NCI-H82 treated with DMSO at 0.1 percent for 48 hours (cell line): ENCODE measurements around the gene CELF4.

Experiments
- DNase-seq: peaks from one replicate; lab custom pipeline; 2025; ENCODE audit not compliant: unreplicated experiment; lab: John Stamatoyannopoulos, UW

The CELF4 gene

DNA sequence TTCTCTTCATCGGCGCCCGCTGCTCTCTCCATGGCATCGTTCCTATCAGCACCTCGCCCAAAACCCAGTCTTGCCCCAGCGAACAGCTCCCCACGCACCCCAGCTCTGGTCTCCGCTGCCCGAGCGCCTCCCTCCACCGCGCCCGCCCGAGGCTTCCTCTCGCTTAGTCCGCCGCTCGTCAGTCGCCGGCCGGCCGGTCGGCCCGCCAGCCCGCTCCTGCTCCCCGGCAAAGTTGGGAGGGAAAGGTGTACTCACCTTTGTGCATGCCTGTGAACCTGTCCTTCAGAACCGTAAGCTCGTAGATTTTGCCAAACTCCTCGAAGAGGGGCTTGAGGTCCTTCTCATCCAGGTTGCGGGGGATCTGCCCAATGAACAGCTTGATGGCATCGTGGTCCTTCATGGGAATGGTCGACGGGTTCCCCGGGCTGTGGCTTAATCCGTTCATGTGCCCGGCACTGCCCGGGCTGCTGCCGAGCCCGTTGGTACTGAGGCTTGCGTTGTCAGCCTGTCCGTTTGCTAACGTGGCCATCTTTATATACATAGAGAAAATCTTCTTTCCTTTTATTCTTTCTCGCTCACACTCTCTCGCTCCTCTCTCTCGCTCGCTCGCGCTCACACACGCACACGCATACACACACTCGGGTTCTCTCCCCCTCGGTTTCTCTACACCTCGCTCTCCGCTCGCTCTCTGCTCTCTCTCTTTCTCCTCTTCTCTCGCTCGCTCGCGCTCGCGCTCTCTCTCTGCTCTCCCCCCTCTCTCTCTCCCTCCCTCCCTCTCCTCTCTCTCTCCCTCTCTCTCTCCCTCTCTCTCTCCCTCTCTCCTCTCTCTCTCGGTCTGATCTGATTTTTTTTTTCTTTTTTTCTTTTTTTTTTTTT is at the start of gene CELF4:
Gene CELF4, minus strand, starts transcription at position 698 of the 876 bp plus-strand sequence.
- DNase-seq = no peak

DNA sequence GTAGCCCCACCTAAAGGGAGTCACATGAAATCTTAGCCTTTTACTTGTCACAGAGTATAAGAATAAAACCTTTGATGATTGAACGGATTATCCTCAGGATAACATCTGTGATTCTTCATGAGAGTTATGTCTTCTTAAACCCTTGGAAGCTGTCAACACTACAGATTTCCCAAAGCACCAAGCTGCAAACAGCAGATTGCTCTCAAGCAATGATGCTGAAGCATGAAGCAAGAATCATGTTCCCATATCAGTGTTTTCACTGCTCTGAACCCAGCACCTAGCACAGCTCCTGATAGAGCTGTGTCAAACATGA is 47.6 kb upstream of the CELF4 start:
- DNase-seq = peak; percentile 19

DNA sequence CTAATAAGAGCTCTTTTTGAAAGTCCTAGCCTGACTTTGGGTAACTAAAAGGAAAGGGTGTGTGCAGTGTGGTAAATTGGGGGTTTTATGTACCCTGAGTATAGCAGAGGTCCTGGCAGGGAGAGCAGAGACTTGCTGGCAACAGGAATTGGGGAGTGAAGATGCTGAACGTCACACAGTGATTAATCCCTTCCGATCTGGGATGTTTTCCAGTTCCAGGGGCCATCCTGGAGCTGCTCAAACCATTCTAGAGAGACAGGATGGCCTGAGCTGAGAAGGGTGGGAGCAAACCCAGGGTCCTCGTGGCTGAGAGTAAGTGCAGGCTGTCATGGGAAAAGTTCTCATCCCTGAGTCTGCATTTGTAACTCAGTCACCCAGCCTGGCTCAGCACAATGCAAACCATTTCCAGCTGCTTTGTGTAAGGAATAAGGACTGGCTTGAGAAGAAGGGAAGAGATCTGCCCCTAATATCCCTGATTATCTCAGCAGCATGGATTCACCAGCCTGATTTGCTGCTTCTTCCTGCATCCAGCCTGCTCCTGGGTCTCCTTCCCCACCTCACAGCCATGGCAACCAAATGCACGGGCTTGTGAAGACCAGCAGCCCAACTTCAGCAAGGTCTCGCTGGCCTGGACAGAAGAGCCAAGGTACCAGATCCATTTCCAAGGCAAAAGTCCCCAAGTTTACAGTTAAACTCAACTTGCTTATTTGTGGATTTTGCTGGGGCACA is 47.1 kb upstream of the CELF4 start:
- DNase-seq = no peak

DNA sequence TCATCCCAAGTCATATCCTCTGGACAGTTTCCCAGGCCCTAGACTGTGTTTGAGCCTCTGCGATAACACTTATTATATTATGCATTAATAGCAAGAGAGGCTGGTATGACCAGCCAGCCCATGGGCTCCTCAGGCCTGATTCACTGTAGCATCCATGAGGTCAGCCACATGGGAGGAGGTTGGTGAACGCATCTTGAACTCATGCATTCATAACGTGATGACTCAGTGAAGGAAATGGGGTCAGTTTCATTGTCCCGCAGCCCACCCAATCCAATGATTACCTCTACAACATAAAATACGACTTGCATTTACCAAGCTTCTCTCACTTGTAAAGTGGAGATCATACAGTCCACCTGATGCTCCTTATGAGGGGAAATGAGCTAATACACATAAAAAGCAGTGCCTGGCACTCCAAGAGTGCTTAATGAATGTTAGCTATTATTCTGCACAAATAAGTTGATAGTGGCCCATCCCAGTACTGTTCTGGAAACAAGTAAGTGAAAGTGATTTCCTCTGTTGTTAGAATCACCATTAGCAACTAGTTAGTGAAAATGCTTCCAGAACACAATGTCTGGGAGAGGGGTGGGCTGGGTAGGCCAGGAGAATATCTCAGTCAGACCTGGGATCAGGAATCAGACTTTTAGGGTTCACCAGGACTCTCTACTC is 46.1 kb upstream of the CELF4 start:
- no peak for DNase-seq

DNA sequence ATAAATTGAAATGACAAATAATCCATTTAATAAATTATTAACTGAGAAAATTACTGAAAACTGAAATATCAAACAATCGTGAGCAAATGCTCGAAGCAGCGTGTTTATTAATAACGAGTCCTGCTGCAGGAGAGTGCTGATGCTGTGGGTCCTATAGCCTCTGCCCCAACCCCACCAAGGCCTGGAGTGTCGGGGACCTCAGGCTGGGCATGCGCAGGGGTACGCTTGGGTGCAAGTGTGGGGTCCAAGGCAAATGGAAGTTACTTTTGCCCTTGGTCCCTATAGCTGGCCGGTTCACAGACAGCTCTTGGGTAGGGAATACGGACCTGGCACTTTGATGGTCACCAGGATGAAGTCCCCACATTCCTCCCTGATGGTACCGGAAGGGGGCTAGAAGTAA is 43.3 kb upstream of the CELF4 start:
- DNase-seq = no peak

DNA sequence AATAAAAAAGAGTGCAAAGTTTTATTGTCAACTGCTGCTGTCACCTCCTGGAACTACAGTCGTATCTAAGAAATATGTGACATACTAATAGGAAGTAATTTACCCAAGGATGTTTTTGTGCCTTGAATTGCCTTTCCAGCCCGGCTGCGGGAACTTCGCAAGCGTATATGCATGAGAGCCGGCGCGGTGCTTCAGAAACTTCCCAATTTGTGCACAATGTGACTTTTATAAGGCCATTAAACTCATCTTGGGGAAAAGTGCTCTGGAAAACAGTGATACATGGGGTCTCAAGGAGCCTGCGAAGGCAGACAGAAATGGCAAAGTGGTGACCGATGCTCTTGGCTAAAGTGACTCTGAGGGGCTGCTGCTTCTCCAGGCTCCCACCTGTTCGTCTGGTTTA is 41.7 kb upstream of the CELF4 start:
- no peak for DNase-seq

DNA sequence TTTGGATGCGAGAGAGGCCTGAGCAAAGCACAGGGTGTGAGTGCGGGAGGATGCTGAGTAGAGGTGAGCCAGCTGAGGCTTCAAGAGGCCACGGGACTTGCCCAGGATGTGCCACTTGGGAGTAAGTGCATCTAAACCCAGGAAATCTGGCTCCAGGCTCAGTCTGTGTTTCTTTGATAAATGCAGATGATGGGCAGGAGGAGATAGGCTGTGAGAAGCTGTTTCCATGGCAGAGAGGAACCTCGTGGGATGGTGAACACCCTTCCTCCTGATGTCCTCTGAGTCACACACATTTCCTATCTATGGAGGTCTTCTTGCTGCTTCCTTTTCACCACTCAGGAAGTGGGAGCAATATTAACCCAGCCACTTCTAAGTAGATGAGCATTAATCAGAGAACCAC is 38.4 kb upstream of the CELF4 start:
- no peak for DNase-seq

DNA sequence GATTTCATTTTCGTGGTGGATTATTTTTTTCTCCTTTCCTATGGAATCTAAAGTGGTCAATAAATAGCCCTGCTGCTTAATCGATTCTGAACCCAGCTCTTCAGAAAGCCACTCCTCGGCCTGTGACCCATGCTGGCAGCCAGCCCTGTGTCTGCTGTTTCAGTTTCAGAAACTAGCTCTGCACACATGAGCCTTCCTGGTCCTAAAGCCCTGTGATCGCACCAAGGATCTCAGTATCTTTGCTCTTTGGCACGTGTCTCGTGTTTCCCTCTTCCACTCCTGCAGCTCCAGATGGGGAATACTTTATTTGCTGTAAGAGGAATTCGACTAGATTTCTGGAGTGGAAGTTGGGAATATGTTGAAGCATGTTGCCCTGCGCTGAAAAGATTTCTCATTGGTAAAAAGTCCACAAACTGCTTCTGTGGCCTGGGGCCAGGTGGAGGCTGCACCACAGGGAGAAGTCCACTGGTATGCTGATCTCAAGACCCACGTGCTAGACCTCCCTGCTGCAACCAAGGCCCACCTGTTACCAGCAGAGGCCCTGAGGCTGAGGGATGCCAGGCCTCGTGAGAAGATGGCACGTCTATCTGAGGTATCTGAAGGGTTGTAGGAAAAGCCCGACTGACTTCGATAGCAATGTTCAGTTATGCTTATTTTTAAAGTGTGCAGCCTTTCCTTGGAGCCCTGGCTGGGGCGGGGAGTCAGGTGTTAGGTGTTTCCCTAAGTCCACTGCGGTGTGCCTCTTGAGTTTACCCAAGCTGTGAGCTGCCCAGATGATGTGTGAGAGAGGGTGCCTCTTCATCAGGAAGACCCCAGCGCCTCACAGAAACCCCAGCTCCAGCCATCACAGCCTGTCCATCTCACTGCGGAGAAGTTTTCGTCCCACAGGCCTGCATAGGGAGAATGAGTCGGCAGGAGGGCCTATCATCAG is 33.6 kb upstream of the CELF4 start:
- no peak for DNase-seq

DNA sequence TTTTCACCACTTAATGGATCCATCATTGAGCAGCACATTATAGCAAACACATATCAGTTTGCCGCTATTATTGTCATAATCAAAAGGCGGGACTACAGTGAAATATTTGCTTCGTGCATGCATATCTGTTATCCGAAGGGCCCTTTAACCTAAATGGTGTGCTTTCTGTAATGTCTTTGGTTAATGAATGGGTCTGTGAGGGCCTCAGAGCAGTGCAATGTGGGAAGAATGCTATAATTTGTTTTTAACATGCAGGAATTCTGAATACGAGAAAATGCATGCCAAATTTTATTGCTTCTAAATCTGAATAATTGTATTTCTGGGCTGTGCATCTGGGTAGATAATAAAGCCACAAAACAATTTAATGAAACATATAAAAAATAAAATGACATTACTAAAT is 32.8 kb upstream of the CELF4 start:
- no peak for DNase-seq

DNA sequence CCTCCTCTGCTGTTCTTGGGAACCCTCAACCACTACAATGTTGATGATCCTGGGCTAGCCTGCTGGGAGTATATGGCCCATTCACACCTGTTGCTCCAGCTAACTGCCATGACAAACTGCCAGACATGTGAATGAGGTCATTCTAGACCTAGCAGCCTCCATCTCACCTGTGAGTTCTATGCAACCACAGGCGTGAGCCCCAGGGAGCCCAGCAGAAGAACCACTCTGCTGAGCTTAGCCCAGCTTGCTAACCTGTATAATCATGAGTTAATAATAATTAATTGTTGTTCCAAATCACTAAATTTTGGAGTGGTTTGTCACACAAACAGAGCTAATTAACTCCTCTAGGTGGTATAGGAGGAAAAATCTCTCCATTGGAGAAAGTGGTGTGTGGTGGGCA is 24.7 kb upstream of the CELF4 start:
- DNase-seq = no peak

DNA sequence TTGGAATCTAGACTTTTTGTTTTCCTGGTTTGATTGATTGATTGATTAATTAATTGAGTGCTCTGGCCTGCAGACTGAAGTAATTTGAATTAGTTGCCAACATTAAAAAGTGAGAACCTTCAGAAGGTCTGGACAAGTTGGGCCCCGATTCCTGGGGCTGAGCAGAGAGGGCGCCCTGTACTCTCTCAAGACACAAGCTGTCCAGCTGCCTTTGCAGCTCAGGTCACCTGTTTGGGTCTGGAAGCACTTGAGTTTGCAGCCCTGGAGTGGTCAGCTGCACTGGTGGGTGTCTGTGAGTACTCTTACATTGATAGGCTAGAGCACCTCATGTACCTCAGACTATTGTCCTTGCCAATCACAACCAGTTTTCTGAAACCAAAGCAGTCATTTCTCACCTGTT is 22.7 kb upstream of the CELF4 start:
- DNase-seq = no peak

DNA sequence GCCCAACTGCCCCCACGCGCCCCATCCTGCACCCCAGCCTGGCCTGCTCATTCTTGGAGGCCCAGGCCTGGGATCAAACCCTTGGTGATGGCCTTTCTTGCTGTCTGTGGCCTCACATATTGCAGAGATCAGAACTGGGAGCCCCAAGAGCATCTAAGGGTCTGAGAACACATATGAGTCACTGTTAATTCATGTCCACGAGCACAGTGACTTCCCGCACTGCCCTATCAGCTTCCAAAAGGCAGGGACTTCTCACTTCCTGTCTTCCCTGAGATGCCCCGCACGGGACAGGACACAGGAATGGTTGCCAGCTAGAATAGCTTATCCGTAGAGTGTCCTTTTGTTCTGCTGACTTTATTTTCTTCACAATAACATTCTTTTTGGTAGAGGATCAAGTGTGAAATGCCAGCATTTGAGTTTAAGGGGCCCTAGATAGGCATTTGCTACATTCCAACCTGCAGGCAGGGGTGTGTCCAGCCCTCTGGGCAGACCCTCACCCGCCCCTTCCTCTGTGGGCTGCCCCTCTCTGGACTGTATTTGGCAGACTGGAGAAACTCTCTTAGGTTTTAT is 21.1 kb upstream of the CELF4 start:
- DNase-seq = no peak

DNA sequence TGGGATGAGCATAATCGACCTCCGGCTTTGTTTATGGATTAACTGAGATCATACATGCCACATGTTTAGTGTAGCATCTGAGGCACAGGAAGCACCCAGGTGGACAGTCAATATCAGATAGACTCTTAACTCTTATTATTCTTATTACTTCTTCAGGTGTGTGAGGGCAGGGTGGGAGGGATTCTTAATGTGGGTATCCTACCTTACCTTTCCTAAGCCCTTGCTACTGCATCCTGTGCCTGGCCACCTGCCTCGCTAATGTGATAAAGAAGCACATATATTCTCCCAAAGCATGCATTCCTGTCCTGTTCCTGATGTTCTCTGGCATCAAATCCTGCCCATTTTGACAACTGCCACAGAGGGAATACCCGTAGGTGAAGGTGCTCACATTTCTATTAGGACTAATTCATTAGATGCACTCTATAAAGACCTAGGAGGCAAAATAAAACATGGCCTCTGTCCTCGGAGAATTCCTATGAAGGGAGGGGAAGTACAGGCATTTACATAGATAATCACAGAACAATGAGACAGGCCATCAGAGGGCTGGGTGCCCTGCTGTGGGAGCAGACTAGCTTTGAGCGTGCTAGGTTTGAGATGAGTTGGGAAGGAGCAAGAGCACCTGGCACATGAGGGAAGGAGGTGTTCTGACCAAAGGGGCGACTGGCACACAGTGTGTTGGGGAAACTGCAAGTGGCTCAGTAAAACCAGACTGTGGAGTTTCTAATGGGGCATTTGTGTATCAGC is 19.5 kb upstream of the CELF4 start:
- no peak for DNase-seq

DNA sequence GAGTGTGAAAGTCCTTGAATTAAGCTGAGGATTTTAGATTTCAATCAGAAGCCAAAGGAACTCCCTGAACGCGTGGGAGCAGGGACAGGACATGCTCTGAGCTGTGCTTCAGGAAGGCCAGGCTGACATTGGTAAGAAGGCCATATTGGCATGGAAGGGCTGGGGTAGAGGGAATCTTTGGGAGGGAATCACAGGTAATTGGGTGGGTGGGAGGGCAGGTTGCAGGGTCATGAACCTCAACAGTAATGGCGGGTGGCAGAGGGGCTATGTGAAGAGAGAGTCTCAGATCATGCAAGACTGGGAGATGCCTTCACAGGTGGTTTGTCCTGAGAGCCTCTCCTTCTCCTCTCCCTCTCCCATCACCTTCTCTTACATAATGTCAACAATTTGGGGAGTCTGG is 18.6 kb upstream of the CELF4 start:
- DNase-seq = no peak

DNA sequence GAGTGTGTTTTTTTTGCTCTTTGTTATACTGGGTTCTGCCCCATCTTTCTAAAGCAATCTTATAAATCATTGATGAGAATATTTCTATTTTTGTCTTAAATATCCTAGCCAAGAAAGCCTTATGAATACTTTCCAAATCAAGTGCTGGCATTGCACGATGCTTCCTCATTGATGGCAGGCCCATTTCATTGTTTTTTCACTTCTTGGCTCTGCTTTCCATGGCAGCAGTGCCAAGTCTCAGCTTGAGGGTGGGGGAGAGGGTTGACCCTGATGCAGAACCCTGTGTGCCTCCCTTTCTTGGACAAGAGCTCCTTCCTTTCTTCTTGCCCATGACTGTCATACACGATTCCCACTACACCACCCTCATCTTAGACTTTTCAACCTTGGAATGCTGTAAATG is 16.7 kb upstream of the CELF4 start:
- no peak for DNase-seq

DNA sequence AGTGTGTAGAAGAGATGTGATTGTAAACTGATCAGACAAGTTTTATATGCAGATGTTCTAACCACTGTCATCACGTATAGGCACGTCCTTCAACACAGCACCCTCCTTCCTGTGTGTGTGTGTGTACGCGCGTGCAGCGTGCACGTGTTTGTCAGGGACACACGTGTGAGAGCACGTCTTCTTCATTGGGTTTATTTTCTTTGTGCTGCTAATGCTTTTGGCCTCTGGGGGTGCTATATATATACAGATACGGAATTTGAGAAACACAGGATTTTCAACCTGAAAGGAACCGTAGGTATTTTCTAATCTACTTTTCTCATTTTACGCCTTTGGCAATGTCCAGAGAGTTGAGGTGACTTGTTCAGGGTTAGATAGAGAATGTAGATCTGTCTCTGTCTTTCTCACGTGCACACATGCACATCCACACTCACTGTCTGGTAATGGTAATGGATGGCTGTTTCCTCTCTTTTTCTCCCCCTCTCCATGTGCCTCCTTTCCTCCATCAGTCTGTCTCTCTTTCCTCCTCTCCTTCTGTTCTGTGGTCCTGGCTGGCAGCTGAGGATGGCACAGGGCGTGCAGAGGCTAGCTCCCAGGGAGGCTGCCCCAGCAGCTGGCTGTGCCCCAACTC is 13.4 kb upstream of the CELF4 start:
- DNase-seq = no peak

DNA sequence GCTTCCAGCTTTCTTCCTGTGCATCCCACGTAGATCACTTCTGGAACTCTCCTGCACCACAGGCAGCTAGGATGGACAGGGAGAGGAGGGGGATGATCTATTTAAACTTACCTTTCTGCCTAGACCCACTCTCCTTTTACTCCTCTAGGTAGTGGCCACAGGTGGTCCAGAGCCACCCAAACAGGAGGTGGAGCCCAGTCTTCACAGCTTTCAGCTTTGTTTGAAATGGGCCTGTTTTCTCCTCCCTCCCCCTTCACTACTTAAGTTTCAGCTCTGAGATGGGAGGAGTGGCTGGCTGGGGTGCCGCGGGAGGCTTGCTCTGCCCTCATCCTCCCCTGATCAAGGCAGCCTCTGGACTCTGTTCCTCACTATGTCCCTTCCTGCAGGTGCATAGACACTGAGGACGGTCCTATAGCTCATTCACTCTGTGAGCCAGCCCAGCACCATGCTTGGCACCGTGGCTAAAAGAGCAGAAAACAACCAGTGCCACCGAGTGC is 12.6 kb upstream of the CELF4 start:
- no peak for DNase-seq

DNA sequence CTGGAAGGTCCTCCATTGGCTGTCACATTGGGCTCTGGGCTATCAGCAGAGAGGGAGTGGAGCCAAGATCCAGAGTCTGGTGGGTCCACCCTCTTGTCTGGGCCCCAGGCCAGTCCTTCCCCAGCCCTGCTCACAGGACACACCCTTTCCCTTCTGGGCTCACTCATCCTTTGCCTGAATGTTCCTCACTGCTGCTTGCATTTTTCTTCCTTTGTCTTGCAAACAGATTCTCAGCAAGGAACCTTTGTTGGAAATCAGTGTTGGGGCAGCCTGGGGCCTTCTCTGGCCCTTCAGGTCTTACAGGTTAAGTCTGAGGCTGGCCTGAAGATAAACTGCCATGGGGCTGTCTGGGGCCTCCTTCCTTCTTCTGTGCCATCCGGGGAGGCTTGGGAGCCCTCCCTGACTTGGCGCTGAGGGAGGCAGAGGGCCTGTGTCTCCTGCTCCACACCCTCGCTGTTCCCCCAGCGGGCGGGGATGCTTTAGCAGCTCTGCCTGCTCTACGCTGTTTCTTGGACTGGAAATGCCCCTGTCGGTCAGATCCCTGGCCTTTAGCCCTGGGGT is 11.5 kb upstream of the CELF4 start:
- no peak for DNase-seq

DNA sequence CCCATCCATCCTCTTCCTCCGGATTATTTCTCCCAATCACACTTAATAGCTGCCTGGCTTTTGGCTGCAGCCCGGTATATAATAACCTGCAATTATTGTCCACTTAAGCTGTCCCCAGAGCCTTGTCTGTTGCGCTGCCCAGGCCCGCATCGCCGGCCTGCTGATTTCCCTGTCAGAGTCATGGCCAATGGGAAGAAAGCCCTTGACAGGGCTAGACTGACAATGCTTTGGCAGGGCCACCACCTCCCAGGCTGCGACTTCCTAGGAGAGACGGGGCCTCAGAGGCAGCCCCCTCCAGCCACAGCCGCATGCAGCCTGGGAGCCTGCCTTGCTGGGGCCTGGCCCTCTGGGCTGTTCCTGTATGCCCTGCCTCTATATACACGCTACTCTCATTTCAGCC is 10.0 kb upstream of the CELF4 start:
- DNase-seq = no peak
